ENCODE results near the gene ZNF619. TPM values are rescaled to one million over a fixed set of nuclear protein-coding genes. Genes with fewer than 3 reads are reported as not detected.

Gene ZNF619
- total RNA-seq, 1 experiment from 2014 or later: 6.9 TPM

GRCh38 chr3:40494698-40495097 lies 17.8 kb downstream of the ZNF619 start:
- no TSS peak for BruUV-seq (replicated peaks)
- Histone ChIP-seq H3K27me3 (ENCODE audit: insufficient read depth, low read depth) (no peaks in the 10 kb centered on the region), H3K9me2 (ENCODE audit: insufficient read depth) (no peaks in the 10 kb centered on the region), H3K4me1 (replicated peaks; ENCODE audit: insufficient read depth) (no peaks in the 10 kb centered on the region), H3K4me3 (no peak overlapping the region), H2AFZ (no peak overlapping the region), H3K9me3 (ENCODE audit: insufficient read depth, low read depth) (no peaks in the 10 kb centered on the region), H3K27ac (no peak overlapping the region), H3F3A (ENCODE audit: insufficient read depth, low read depth) (no peaks in the 10 kb centered on the region), H3K79me2 (ENCODE audit: low read depth) (no peaks in the 10 kb centered on the region), H3K36me3 (ENCODE audit: low read depth) (no peaks in the 10 kb centered on the region), H3K4me2 (no peak overlapping the region), H4K20me1 (ENCODE audit: insufficient read depth) (no peaks in the 10 kb centered on the region)
- intact Hi-C loops (cut with micrococcal nuclease; ENCODE audit: unreplicated experiment): no loop called here
- ChIA-PET POLR2A (ENCODE audit: unreplicated experiment) (no interaction called here), CTCF (no interaction called here)
- no peak for DNase-seq
- TF ChIP-seq EZH2 (IDR thresholded peaks at IDR 0.05; ENCODE audit: low read depth) (no peak), CTCF (conservative IDR thresholded peaks at IDR 0.05) (no peak)

- H3K9me3 ChIP-seq (ENCODE audit: insufficient read depth, low read depth): no peaks in the 10 kb centered on the region
- no TSS peak for BruUV-seq (replicated peaks)
- H3K9me2 ChIP-seq (ENCODE audit: insufficient read depth): no peaks in the 10 kb centered on the region
- intact Hi-C loops (cut with micrococcal nuclease; ENCODE audit: unreplicated experiment): no loop called here
- H4K20me1 ChIP-seq (ENCODE audit: insufficient read depth): no peaks in the 10 kb centered on the region
- ChIA-PET POLR2A (ENCODE audit: unreplicated experiment) (no interaction called here), CTCF (no interaction called here)
- no peak overlapping the region for H3K4me2 ChIP-seq
- H3K27me3 ChIP-seq (ENCODE audit: insufficient read depth, low read depth): no peaks in the 10 kb centered on the region
- no peak overlapping the region for H3K27ac ChIP-seq
- no peaks in the 10 kb centered on the region for H3F3A ChIP-seq (ENCODE audit: insufficient read depth, low read depth)
- H3K4me1 ChIP-seq (replicated peaks; ENCODE audit: insufficient read depth): no peaks in the 10 kb centered on the region
- H3K79me2 ChIP-seq (ENCODE audit: low read depth): no peaks in the 10 kb centered on the region
- TF ChIP-seq EZH2 (IDR thresholded peaks at IDR 0.05; ENCODE audit: low read depth): no peak
- no peak for TF ChIP-seq CTCF (conservative IDR thresholded peaks at IDR 0.05)
- no peak for DNase-seq
- no peak overlapping the region for H2AFZ ChIP-seq
- H3K36me3 ChIP-seq (ENCODE audit: low read depth): no peaks in the 10 kb centered on the region
- no peak overlapping the region for H3K4me3 ChIP-seq
Observed at GRCh38 chr3:40497288-40497687, 20.4 kb downstream of the ZNF619 start.

- no peaks in the 10 kb centered on the region for H3K36me3 ChIP-seq (ENCODE audit: low read depth)
- no TSS peak for BruUV-seq (replicated peaks)
- H3K4me1 ChIP-seq (replicated peaks; ENCODE audit: insufficient read depth): peaks cover 9% of the 10 kb centered on the region
- H3K79me2 ChIP-seq (ENCODE audit: low read depth): no peaks in the 10 kb centered on the region
- H3K4me3 ChIP-seq: no peak overlapping the region
- no peak overlapping the region for H3K27ac ChIP-seq
- intact Hi-C loops (cut with micrococcal nuclease; ENCODE audit: unreplicated experiment): no loop called here
- no peak overlapping the region for H2AFZ ChIP-seq
- no peak overlapping the region for H3K4me2 ChIP-seq
- H3K9me3 ChIP-seq (ENCODE audit: insufficient read depth, low read depth): no peaks in the 10 kb centered on the region
- POLR2A ChIA-PET (ENCODE audit: unreplicated experiment): no interaction called here
- H3K9me2 ChIP-seq (ENCODE audit: insufficient read depth): no peaks in the 10 kb centered on the region
- H3F3A ChIP-seq (ENCODE audit: insufficient read depth, low read depth): no peaks in the 10 kb centered on the region; the same call in 1 of the 2 replicates
- TF ChIP-seq CTCF (conservative IDR thresholded peaks at IDR 0.05) (no peak), EZH2 (IDR thresholded peaks at IDR 0.05; ENCODE audit: low read depth) (no peak)
- CTCF ChIA-PET: no interaction called here
- no peaks in the 10 kb centered on the region for H4K20me1 ChIP-seq (ENCODE audit: insufficient read depth)
- no peaks in the 10 kb centered on the region for H3K27me3 ChIP-seq (ENCODE audit: insufficient read depth, low read depth)
- DNase-seq: no peak
Observed at GRCh38 chr3:40499952-40500351, 23.0 kb downstream of the ZNF619 start.
